GM10266 (cell line): Measurements from ENCODE around the gene ARHGAP15.

ENCODE experiments used
- DNase-seq: peaks from one replicate; pipeline ENCODE4 v3.0.0; 2012; ENCODE audit errors: extremely low spot score
- TF ChIP-seq, protein P1 (sequence below): IDR thresholded peaks from 2 replicates; pipeline ENCODE4 v1.5.1; 2012; ENCODE audit warnings: mild to moderate bottlenecking, low read depth; ENCODE audit not compliant: control insufficient read depth, insufficient read depth; ENCODE audit errors: missing control alignments

The ARHGAP15 gene

DNA sequence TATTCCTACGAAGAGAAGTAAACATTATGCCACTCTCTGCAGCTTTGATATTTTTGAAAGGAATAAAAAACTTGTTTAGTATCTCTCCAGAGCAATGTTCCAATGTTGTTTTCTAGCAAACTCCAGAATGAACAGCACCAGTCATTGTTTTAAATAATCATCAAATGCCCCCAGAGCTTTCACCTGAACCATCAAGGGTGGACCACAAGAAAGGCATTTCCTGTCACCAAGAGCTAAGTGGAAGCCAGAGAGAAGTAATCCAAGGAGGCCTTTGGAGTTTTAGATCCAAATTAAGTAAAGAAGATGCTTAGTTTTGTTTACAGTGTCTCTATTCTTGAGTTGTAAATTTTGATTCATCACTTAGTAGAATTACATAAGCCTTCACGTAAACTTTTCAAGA lies 559.0 kb downstream of the ARHGAP15 start:
- TF ChIP-seq, protein P1, sequence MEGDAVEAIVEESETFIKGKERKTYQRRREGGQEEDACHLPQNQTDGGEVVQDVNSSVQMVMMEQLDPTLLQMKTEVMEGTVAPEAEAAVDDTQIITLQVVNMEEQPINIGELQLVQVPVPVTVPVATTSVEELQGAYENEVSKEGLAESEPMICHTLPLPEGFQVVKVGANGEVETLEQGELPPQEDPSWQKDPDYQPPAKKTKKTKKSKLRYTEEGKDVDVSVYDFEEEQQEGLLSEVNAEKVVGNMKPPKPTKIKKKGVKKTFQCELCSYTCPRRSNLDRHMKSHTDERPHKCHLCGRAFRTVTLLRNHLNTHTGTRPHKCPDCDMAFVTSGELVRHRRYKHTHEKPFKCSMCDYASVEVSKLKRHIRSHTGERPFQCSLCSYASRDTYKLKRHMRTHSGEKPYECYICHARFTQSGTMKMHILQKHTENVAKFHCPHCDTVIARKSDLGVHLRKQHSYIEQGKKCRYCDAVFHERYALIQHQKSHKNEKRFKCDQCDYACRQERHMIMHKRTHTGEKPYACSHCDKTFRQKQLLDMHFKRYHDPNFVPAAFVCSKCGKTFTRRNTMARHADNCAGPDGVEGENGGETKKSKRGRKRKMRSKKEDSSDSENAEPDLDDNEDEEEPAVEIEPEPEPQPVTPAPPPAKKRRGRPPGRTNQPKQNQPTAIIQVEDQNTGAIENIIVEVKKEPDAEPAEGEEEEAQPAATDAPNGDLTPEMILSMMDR, result no peak
- no peak for DNase-seq

DNA sequence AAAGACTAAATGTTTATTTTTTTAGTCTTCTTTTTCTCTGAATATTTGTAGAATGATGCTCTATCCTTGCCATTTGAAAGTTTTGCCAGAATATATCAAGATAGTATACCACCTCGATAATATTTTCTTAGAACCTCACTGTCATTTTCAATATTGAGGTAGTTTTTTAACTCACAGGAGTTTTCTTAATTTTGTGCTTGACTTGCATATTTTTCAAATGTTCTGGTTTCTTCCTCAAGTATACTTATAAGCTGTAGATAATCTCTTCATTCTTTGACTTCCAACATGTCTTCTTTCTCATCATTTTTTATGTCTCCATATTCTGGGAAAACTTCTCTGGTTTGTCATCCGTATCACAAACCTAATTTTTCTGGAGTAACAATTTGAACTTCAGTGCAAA lies 559.6 kb downstream of the ARHGAP15 start:
- DNase-seq, result no peak
- TF ChIP-seq, protein P1, result no peak

DNA sequence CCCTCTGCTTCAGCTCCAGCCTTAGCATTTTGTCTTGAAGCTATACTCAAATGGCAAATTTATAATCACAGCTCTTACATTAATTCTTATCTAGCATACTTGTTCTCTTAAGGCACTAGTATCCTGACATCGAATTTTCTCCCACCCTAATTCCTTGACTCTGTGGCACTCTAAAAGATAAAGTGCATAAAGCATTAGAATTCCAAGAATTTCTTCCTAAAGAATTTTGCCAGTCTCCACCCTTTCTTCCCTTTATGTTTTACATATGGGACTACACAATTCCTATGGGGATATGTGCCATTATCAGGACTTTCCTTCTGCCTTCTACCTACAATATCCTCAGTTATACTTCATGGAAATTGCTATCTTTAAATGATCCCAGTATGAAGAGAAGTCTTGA lies 560.3 kb downstream of the ARHGAP15 start:
- TF ChIP-seq, protein P1, result no peak

DNA sequence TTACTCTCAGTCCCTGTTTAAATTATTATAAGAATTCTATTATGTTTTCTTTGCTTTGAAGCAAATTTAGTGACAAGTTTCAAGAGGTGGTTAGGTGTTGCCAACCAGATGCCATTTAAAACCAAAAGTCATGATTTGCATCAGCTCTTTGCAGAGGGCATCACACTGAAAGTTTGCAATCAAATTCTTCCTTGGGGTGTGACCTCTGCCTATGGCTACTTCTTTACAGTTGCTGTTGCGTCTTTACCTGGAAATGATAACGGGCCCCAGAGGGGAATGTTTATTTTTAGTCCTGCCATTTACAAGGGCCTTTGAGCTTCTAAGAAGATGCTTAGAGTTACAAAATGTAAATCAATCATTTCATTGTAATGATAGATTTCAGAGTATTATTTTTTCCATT lies 561.0 kb downstream of the ARHGAP15 start:
- TF ChIP-seq, protein P1, result no peak
- no peak for DNase-seq

More for the DNA sequence above, 560.3 kb downstream of the ARHGAP15 start:
- no peak for DNase-seq

DNA sequence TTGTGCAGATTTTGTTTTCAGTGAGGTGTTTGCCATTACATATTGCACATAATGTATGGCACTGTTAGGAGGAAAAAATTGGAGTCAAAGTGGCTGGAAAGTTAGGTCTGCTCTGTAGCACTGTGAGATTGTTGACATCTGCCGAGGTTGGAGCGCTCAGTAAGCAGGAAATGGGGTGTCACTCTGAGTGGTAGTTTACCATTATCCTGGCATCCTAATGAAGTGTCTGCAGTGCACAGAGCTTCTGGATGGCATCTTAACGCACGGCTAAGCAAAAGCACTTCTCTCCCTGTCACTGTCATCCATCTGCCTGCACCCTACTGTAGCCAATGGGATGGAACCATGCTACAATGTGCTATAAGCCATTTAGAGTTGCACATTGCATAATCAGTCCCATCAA lies 561.9 kb downstream of the ARHGAP15 start:
- DNase-seq, result no peak

DNA sequence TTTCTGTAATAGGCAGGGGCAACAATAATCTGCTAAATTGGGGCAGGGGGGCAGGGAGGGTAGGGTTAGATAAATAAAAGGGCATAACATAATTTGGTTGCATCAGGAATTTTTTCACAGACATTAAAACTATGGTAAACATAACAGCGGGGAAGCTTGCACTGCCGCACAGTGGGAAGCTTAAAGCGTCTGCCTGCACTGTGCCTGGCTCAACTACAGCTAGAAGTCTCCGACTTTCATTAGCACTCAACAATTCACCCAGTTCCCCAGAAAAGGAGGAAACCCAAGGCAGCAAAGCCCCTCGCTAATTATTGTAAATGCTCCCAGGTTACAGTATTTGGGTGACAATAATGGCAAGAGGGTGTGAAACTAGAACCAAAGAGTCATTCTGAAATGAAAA lies 562.9 kb downstream of the ARHGAP15 start:
- no peak for DNase-seq
- TF ChIP-seq, protein P1, result no peak

More for the DNA sequence above, 561.9 kb downstream of the ARHGAP15 start:
- TF ChIP-seq, protein P1, result no peak

DNA sequence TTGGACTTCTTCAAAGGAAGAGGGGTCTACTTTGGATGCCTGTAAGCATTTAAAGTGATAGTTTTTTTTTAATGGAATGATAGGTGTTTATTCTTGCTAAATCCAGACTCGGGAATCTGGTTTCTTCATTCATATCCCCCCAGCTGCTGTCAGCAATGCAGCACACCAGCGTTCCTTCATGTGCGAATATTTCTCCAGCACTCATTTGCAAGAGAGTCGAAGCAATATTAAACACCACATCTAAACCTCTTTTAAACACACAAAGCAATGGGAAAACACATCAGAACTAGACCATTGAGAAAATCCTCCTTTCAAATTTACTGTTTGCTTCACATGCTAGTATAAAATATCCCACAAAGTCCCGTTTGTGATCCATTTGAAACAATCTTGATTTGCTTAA lies 563.7 kb downstream of the ARHGAP15 start:
- TF ChIP-seq, protein P1, result no peak

DNA sequence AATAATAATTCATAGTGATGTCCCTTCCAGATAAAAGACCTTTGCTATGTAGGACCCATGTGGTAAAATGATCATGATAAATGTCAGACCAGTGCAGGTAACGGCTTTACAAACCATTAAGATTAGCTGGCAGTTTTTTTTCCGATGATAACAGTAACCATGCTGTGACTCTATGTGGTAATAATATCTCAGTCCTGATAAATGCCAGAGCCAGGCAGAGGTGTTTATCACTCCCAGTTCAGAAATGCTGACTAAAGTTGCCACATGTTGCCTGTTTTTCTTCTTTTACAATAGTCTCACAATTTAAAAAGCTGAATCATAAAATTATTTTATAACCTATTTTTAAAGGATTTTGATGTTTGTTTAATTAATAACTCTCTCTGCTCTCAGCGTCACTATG lies 565.1 kb downstream of the ARHGAP15 start:
- DNase-seq, result no peak

More for the DNA sequence above, 563.7 kb downstream of the ARHGAP15 start:
- no peak for DNase-seq

More for the DNA sequence above, 565.1 kb downstream of the ARHGAP15 start:
- TF ChIP-seq, protein P1, result no peak
